Gastroesophageal sphincter (tissue), 4 donors: ENCODE results near the gene SOX11. TPM values are rescaled to one million over a fixed set of nuclear protein-coding genes. Genes with fewer than 3 reads are reported as not detected.

Experiments
- ATAC-seq: fragments of 150-250 bp; one replicate; pipeline ENCODE4 v1.9.1; 2016; ENCODE audit warnings: mild to moderate bottlenecking, moderate library complexity
- H3K27ac ChIP-seq, 4 donors: fragments of 200-600 bp; sonication (generic) in 3 of 4; 1 replicate in 3 of 4; 2 replicates in 1 of 4; pipeline ENCODE4 v1.5.1; 2016 to 2019
- H3K27me3 ChIP-seq: fragments of 200-600 bp; sonication (generic); one replicate; pipeline ENCODE4 v1.5.1; 2019
- H3K36me3 ChIP-seq, 2 donors: fragments of 200-600 bp; sonication (generic); one replicate each; pipeline ENCODE4 v1.5.1; 2019; ENCODE audit warnings: control low read depth in 1 of 2
- H3K4me1 ChIP-seq, 3 donors: fragments of 200-600 bp; sonication (generic); 1 replicate in 2 of 3; 2 replicates in 1 of 3; pipeline ENCODE4 v1.5.1; 2016 to 2019; ENCODE audit warnings: control low read depth in 2 of 3
- H3K4me3 ChIP-seq, 2 donors: fragments of 200-600 bp; sonication (generic); one replicate each; pipeline ENCODE4 v1.5.1; 2019; ENCODE audit warnings: mild to moderate bottlenecking in 1 of 2, moderate library complexity in 1 of 2
- H3K9me3 ChIP-seq, 3 donors: fragments of 200-600 bp; sonication (generic); one replicate each; pipeline ENCODE4 v1.5.1; 2017 to 2019; ENCODE audit warnings: control low read depth in 2 of 3
- CTCF ChIP-seq, 4 experiments: fragments of 200-600 bp in 2 of 4; fragments of 450-650 bp in 2 of 4; sonication (generic) in 1 of 4; IDR thresholded peaks; one replicate each; pipeline ENCODE4 v1.5.1; 2017 to 2019; ENCODE audit warnings: antibody characterized with exemption in 4 of 4, mild to moderate bottlenecking in 2 of 4, moderate library complexity in 2 of 4
- EP300 ChIP-seq: sonication (generic); formaldehyde crosslinking; IDR thresholded peaks from one replicate; pipeline ENCODE4 v1.6.1; 2017; ENCODE audit warnings: antibody characterized with exemption, mild to moderate bottlenecking
- POLR2A ChIP-seq, 2 donors: fragments of 450-650 bp; IDR thresholded peaks; one replicate each; pipeline ENCODE4 v1.6.1; 2017; ENCODE audit warnings: antibody characterized with exemption in 2 of 2, mild to moderate bottlenecking in 2 of 2, moderate library complexity in 1 of 2
- POLR2AphosphoS5 ChIP-seq: sonication (generic); formaldehyde crosslinking; IDR thresholded peaks from one replicate; pipeline ENCODE4 v1.6.1; 2017; ENCODE audit warnings: antibody characterized with exemption
- WGBS, 2 donors: methylation state at CpG; one replicate each; pipeline ENCODE4 v1.1.5; 2018; ENCODE audit warnings: low coverage in 1 of 2; 5-methylcytosine and 5-hydroxymethylcytosine counted together
- total RNA-seq, 4 donors: library from RNA; depleted of rRNA; stranded (reverse); fragments of >200 nt; gene quantifications; one replicate each; pipeline ENCODE4 v1.1.0, GENCODE V29; 2016

Gene SOX11
- total RNA-seq, 4 donors from 2014 or later, result 0.73 to 0.94 (median 0.82) TPM

DNA sequence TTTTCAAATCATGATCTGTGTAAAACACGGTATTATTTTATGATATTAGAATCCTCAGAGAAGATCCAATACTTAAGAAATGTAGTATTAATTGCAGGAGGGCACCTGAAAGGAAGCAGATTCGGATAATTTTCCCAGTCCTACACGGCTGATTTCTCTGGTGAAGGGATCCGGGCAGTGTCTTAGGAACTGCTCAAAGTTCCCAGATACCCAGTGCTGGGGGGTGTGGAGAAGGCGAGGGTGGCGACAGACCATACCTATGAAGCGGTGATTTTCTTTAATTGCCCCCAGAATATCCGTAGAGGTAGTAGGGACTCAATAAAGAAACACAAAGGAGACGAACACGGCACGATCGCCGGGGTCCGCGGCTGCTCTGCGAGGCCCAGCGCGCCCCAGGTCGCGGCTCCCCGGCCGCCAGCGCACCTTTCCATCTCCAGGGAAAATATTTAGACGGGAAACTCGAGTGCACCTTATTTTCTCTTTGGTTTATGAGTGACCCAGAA is 1.4 kb upstream of the SOX11 start:
- WGBS, 2 donors, result 19 to 38% methylated on average over 15 to 25 of the region's 25 CpGs
- peak overlapping the region in 1 of 4 donors; percentile 50 for H3K27ac ChIP-seq
- TF ChIP-seq POLR2AphosphoS5 (no peak), POLR2A (IDR thresholded peaks at IDR 0.05) (no peak), CTCF (IDR thresholded peaks at IDR 0.05) (no peak), EP300 (no peak)
- no peak for ATAC-seq
- no peaks in the 10 kb centered on the region for H3K36me3 ChIP-seq
- H3K4me3 ChIP-seq, result peak overlapping the region; percentile 27 to 44
- H3K4me1 ChIP-seq, result peaks cover 0 to 40% (median 15%) of the 10 kb centered on the region in 3 donors
- no peaks in the 10 kb centered on the region for H3K9me3 ChIP-seq
- peaks cover 83% of the 10 kb centered on the region for H3K27me3 ChIP-seq

GRCh38 chr2:5691221-5691984 is 781 bp upstream of the SOX11 start:
- no peaks in the 10 kb centered on the region for H3K36me3 ChIP-seq
- peak overlapping the region; percentile 27 to 44 for H3K4me3 ChIP-seq
- 3% methylated on average over 20 of the region's 83 CpGs; no CpG with 5 or more reads in 1 of the 2 donors for WGBS, 2 donors
- no peak for ATAC-seq
- H3K9me3 ChIP-seq, result no peaks in the 10 kb centered on the region
- peaks cover 0 to 46% (median 20%) of the 10 kb centered on the region in 3 donors for H3K4me1 ChIP-seq
- H3K27ac ChIP-seq, result peak overlapping the region in 2 of 4 donors; percentile 43 to 50
- H3K27me3 ChIP-seq, result peaks cover 83% of the 10 kb centered on the region
- TF ChIP-seq EP300 (no peak), POLR2A (IDR thresholded peaks at IDR 0.05) (no peak), CTCF (IDR thresholded peaks at IDR 0.05) (no peak), POLR2AphosphoS5 (no peak)

GRCh38 chr2:5692561-5693286 is 540 bp downstream of the SOX11 start:
- Histone ChIP-seq H3K9me3 (no peaks in the 10 kb centered on the region), H3K27ac (peak overlapping the region in 3 of 4 donors; percentile 40 to 43 (median 43)), H3K36me3 (no peaks in the 10 kb centered on the region), H3K4me3 (peak overlapping the region in 1 of 2 donors; percentile 44), H3K27me3 (peaks cover 86% of the 10 kb centered on the region), H3K4me1 (peaks cover 0 to 59% (median 29%) of the 10 kb centered on the region in 3 donors)
- WGBS, 2 donors, result 2% methylated on average over 10 of the region's 69 CpGs; no CpG with 5 or more reads in 1 of the 2 donors
- TF ChIP-seq POLR2A (IDR thresholded peaks at IDR 0.05) (no peak), CTCF (IDR thresholded peaks at IDR 0.05) (no peak), POLR2AphosphoS5 (no peak), EP300 (no peak)
- ATAC-seq, result no peak

GRCh38 chr2:5693287-5694201 is 1.4 kb downstream of the SOX11 start:
- peaks cover 88% of the 10 kb centered on the region for H3K27me3 ChIP-seq
- peaks cover 0 to 60% (median 29%) of the 10 kb centered on the region in 3 donors for H3K4me1 ChIP-seq
- H3K36me3 ChIP-seq, result no peaks in the 10 kb centered on the region
- ATAC-seq, result no peak
- H3K4me3 ChIP-seq, result peak overlapping the region in 1 of 2 donors; percentile 44
- WGBS, 2 donors, result 2 to 11% methylated on average over 1 to 23 of the region's 102 CpGs
- H3K9me3 ChIP-seq, result no peaks in the 10 kb centered on the region
- peak overlapping the region in 1 of 4 donors; percentile 40 for H3K27ac ChIP-seq
- no peak for TF ChIP-seq POLR2A (IDR thresholded peaks at IDR 0.05)
- TF ChIP-seq EP300, result no peak
- no peak for TF ChIP-seq POLR2AphosphoS5
- TF ChIP-seq CTCF (IDR thresholded peaks at IDR 0.05), result no peak
